ENCODE measurements around the gene OR5D13.

OR5D13 gene

DNA sequence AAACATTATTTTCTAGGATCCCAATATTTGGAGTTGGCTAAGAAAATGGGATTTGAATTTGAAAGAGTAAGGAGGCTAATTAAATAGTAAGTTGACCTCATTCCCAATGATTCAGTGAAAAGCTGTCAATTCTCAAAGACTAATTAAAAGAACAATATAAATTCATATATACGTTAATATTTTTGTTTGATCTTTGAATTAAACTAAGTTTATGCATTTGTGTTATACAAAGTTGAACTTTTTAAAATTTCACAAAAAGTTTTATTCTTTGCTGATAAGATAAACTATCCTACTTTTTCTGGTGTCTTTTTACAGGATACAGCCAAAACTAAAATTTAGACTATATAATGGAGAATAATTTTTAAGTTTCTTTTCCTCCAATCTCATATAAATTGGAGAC is 37.8 kb downstream of the OR5D13 start, which contains the start of gene OR5L1:
OR5L1 (plus strand) TSS at position 301 of the 400 bp plus-strand sequence. CDS start 100 bp downstream, outside the sequence.
- Histone ChIP-seq H3K27me3 (replicated peaks; ENCODE audit: insufficient read depth, low read length) (no peaks in the 10 kb centered on the region), H3K4me3 (ENCODE audit: low read length) (no peak within 1 kb of the TSS), H3K9ac (ENCODE audit: low read length) (no peak within 1 kb of the TSS), H3K27ac (ENCODE audit: low read length) (no peak within 1 kb of the TSS), H3K4me2 (ENCODE audit: low read depth, low read length) (no peak within 1 kb of the TSS), H3K9me3 (replicated peaks; ENCODE audit: insufficient read depth, low read length) (no peaks in the 10 kb centered on the region), H4K20me1 (ENCODE audit: insufficient read depth, low read length) (no peaks in the 10 kb centered on the region), H3K36me3 (replicated peaks; ENCODE audit: insufficient read depth, low read length) (no peaks in the 10 kb centered on the region), H3K9me2 (replicated peaks; ENCODE audit: insufficient read depth, low read length) (no peaks in the 10 kb centered on the region), H2AFZ (ENCODE audit: low read length) (no peak within 1 kb of the TSS), H3F3A (ENCODE audit: insufficient read depth, low read length) (no peaks in the 10 kb centered on the region), H3K79me2 (ENCODE audit: low read length) (no peaks in the 10 kb centered on the region), H3K4me1 (ENCODE audit: low read length) (no peaks in the 10 kb centered on the region)
- TF ChIP-seq, protein P1, sequence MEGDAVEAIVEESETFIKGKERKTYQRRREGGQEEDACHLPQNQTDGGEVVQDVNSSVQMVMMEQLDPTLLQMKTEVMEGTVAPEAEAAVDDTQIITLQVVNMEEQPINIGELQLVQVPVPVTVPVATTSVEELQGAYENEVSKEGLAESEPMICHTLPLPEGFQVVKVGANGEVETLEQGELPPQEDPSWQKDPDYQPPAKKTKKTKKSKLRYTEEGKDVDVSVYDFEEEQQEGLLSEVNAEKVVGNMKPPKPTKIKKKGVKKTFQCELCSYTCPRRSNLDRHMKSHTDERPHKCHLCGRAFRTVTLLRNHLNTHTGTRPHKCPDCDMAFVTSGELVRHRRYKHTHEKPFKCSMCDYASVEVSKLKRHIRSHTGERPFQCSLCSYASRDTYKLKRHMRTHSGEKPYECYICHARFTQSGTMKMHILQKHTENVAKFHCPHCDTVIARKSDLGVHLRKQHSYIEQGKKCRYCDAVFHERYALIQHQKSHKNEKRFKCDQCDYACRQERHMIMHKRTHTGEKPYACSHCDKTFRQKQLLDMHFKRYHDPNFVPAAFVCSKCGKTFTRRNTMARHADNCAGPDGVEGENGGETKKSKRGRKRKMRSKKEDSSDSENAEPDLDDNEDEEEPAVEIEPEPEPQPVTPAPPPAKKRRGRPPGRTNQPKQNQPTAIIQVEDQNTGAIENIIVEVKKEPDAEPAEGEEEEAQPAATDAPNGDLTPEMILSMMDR (IDR thresholded peaks at IDR 0.05; ENCODE audit: low read length) = no peak
- DNase-seq = no peak

DNA sequence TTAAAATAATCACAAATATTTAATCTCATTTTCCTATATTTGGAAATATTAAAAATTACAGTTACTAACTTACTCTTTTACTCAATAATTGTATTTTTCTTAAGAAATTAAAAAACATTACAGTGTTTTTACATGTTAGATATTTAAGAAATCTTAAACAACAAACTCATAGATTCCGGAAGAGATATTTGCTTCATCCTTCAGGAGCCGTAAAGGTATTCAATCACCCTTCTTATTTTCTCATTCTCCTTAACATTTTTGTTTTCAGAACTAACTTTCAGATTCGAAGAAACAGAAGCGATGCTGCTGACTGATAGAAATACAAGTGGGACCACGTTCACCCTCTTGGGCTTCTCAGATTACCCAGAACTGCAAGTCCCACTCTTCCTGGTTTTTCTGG is 46.1 kb downstream of the OR5D13 start, which contains the start of gene OR5D18:
OR5D18 (plus strand) TSS at position 301 of the 400 bp plus-strand sequence; CDS start at position 301, 0 bp downstream.
- Histone ChIP-seq H3K4me1 (ENCODE audit: low read length) (no peaks in the 10 kb centered on the region), H3K79me2 (ENCODE audit: low read length) (no peaks in the 10 kb centered on the region), H4K20me1 (ENCODE audit: insufficient read depth, low read length) (no peaks in the 10 kb centered on the region), H3K9me2 (replicated peaks; ENCODE audit: insufficient read depth, low read length) (no peaks in the 10 kb centered on the region), H3F3A (ENCODE audit: insufficient read depth, low read length) (no peaks in the 10 kb centered on the region), H3K36me3 (replicated peaks; ENCODE audit: insufficient read depth, low read length) (no peaks in the 10 kb centered on the region), H3K4me3 (ENCODE audit: low read length) (no peak within 1 kb of the TSS), H3K27ac (ENCODE audit: low read length) (no peak within 1 kb of the TSS), H3K4me2 (ENCODE audit: low read depth, low read length) (no peak within 1 kb of the TSS), H3K9ac (ENCODE audit: low read length) (no peak within 1 kb of the TSS), H3K9me3 (replicated peaks; ENCODE audit: insufficient read depth, low read length) (no peaks in the 10 kb centered on the region), H3K27me3 (replicated peaks; ENCODE audit: insufficient read depth, low read length) (no peaks in the 10 kb centered on the region), H2AFZ (ENCODE audit: low read length) (no peak within 1 kb of the TSS)
- TF ChIP-seq EZH2phosphoT487 (IDR thresholded peaks at IDR 0.05; ENCODE audit: low read length) (no peak), EZH2 (optimal IDR thresholded peaks at IDR 0.05; ENCODE audit: low read depth, low read length) (no peak)
- TF ChIP-seq, protein P1 (IDR thresholded peaks at IDR 0.05; ENCODE audit: low read length) = no peak
- no peak for DNase-seq
